Stimulated activated CD8-positive, alpha-beta memory T cell treated with anti-CD3 and anti-CD28 coated beads, Interleukin-7, amount 100 ng/mL, for 4 hours (primary cell): ENCODE data around the gene LAMTOR1.
"Not testable (repeated sequence)": the region's sequence is repeated elsewhere in the genome, so short reads cannot be mapped to it uniquely, and the experiment has no call there.

Source experiments
- DNase-seq, 2 donors: peaks; one replicate each; pipeline ENCODE4 v3.0.0-alpha.2; 2020; ENCODE audit warnings: low read depth in 2 of 2

The LAMTOR1 gene

DNA sequence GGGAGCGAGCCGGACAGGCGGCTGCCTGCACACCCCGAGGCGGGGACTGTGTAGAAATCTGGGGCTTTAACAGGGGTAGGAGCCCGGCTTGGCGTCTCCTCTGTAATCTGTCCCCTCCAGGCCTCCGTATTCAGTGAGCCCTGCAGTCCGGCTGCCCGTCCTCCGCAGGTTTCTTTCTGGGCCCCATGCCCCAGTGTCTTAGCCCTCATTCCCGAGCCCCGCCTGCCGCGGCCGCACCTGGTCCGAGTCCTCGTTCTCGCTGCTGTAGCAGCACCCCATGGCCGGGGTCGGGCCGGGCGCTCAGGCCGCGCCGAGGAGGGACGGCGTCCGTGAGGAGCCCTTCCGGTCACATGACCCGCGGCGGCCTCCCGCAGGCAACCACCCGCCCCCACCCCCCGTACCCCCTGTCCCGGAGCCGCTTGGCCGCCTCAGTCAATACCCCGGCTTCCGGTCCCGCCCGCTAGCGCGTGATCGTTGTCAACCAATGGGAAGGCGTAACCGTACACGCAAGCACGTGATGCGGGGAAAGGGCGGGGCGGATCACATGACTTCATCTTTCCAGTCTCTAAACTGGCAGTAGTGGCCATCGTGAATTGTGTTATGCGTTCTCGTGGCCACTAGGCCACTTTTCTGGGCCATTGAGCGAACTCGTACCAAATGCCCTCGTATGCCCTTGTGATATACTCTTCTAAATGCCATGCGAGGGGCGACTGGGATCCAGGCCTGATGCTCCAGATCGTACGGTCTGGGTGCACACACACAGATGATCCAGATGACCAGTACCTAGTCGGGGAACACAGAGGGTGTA, at the start of gene LAMTOR1:
LAMTOR1 (minus strand) TSS at position 352 of the 808 bp plus-strand sequence; CDS start at position 279, 73 bp downstream.
- peak; percentile 96 to 98 for DNase-seq

- no peak for DNase-seq
Observed at GRCh38 chr11:72150882-72151281, 47.8 kb upstream of the LAMTOR1 start.

DNA sequence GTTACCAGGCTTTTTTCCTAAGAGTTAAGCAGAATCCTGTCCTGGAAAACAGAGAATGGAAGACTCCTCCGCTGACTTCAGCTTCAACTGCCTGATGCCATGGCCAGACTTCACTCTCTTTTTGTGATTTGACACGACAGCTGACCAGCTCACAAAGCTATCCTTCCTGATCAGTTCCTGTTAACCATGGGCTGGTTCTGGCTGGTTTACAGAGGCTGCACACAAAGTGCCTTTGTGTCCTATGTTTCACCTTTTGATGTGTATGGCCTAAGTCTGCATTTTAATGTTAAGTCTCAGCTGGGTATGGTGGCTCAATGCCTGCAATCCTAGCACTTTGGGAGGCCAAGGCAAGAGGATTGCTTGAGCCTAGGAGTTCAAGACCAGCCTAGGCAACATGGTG, 43.5 kb upstream of the LAMTOR1 start:
- no peak for DNase-seq

- DNase-seq, result no peak
Observed at GRCh38 chr11:72144807-72145565, 41.9 kb upstream of the LAMTOR1 start.

- DNase-seq, result not testable (repeated sequence)
Observed at GRCh38 chr11:72142543-72142942, 39.4 kb upstream of the LAMTOR1 start.

DNA sequence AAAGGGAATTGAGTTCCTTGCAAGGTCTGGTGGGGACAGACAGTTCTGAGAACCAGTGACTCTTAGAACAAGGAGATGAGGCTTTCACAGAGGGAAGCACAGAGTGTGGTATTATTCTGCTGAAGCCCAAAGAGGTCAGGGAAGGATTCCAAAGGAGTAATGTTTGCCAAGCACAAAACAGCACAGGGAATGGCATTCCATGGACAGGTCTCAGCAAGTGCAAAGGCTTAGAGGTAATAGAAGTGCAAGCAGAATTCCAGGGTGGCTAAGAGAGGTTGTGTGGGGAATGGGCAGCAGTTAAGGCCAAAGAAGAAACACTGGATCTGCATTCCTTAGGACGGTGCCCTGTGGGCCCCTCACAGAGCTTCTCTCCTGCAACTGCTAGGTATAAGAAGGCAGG, 39.0 kb upstream of the LAMTOR1 start:
- DNase-seq, result not testable (repeated sequence)

GRCh38 chr11:72141066-72141465, 38.0 kb upstream of the LAMTOR1 start:
- DNase-seq, result peak in 1 of 2 donors; percentile 4

- DNase-seq, result no peak
Observed at GRCh38 chr11:72140661-72141060, 37.6 kb upstream of the LAMTOR1 start.

GRCh38 chr11:72139500-72139899, 36.4 kb upstream of the LAMTOR1 start:
- DNase-seq, result no peak

GRCh38 chr11:72138821-72139390, 35.8 kb upstream of the LAMTOR1 start:
- DNase-seq, result no peak

- no peak for DNase-seq
Observed at GRCh38 chr11:72136684-72137262, 33.7 kb upstream of the LAMTOR1 start.

GRCh38 chr11:72135891-72136683, 33.0 kb upstream of the LAMTOR1 start:
- DNase-seq, result no peak

DNA sequence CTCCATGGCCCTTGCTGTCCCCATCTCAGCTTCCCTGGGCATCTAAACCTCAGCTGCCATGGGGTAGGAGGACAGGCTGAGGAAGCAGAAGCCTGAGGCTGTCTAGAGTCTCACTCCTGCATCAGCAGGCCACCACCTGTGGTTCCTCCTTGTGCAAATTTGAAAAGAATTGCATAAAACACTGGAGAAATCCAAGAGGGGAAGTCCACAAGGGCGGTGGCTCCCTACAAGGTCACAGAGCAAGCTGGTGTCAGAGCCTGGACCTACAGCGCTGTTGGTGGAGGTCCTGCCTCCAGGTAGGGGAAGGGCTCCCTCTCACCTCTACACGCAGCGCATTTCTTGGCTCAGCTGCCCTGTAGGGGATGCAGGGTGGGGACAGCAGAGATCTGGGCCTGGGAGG, 32.4 kb upstream of the LAMTOR1 start, which contains the start of gene FOLR3:
FOLR3 (plus strand) TSS at position 253 of the 400 bp plus-strand sequence. CDS start 228 bp downstream, outside the sequence.
- not testable (repeated sequence) for DNase-seq

GRCh38 chr11:72132646-72133045, 29.5 kb upstream of the LAMTOR1 start:
- DNase-seq, result no peak

GRCh38 chr11:72129381-72129780, 26.3 kb upstream of the LAMTOR1 start:
- no peak for DNase-seq

DNA sequence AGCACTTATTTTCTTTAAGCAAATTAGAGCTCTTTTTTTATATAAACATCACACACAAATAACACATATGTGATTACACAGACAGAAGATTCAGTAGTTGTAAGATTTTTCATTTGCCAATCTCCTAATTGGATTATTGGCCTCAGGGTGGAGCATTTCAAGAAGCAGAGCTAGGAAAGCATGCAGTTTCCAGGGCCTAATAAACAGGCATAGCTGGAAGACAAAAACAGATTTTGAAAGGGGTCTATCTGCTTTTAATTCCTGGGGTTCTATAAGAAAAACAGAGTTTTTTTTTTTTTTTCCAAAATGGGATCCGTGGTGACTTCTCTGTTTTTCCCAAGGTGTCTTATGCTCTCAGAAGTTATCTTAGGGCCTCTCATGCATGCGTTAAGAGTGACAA, 24.8 kb upstream of the LAMTOR1 start:
- DNase-seq, result no peak

- no peak for DNase-seq
Observed at GRCh38 chr11:72125956-72126355, 22.9 kb upstream of the LAMTOR1 start.

DNA sequence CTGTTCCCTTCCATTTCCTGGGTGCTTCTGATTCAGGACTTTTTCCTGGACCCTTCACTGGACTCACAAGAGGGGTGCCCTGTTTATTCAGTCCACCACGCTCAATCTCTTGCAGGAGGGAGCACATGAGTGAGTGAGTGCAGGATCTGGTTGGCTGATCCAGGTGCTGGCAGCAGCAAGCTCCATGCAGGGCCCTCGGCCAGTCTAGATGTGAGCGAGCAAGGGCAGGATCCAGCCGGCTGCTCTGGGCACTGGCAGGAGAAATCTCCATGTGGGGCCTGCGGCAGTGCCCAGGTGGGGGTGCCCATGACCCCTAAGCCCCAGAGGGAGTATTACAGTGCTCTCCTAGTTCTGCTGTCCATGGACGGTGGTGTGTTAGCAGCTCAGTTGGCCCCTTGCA, 20.9 kb upstream of the LAMTOR1 start:
- DNase-seq, result no peak

- DNase-seq, result no peak
Observed at GRCh38 chr11:72123117-72123653, 20.1 kb upstream of the LAMTOR1 start.

DNA sequence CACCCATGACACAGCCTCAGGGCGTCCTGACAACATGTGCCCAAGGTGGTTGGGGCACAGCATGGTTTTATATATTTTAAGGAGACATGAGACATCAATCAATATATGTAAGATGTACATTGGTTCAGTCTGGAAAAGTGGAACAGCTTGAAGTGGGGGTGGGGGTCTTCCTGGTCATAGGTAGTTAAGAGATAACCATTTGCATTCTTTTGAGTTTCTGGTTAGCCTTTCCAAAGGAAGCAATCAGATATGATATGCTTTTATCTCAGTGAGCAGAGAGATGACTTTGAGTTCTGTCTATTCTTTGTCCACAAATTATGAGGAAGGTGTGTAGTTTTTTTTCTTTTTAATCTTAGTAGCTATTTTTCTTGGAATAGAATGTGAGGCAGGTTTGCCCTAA, 19.5 kb upstream of the LAMTOR1 start:
- DNase-seq, result no peak

DNA sequence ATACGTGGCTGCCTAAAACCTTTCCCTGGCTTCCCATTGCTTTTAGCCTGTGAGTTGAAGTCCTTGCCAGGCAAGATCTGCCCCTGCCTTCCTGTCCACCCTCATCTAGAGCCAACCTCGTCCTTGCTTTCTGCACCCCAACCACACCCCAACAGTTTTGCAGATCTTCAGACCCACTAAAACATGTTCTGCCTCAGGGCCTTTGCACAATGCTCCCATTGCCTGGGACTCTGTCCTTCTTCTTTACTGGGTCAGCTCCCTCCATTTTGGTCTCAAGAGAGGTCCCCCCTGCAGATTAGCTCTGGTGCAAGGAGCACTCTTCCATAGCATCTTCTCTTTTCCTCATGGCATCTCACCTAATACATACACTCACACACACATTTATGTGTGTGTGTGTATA, 17.8 kb upstream of the LAMTOR1 start:
- no peak for DNase-seq
